Mesothelial cell of epicardium (in vitro differentiated cells): ENCODE measurements around the gene IGFBPL1. TPM values are rescaled to one million over a fixed set of nuclear protein-coding genes. Genes with fewer than 3 reads are reported as not detected.

Experiments used
- DNase-seq, 2 experiments: peaks; one replicate each; pipeline ENCODE4 v3.0.0; 2021; ENCODE audit warnings: low spot score in 2 of 2; ENCODE audit not compliant: unreplicated experiment in 2 of 2
- H3K27ac Mint-ChIP-seq: 2 replicates; pipeline ENCODE4 v1.8.0; 2021; ENCODE audit warnings: mixed read lengths
- H3K27me3 Mint-ChIP-seq: 2 replicates; pipeline ENCODE4 v1.8.0; 2021; ENCODE audit warnings: low read depth, mixed read lengths
- H3K36me3 Mint-ChIP-seq: 2 replicates; pipeline ENCODE4 v1.8.0; 2021; ENCODE audit warnings: mixed read lengths
- H3K4me1 Mint-ChIP-seq: 2 replicates; pipeline ENCODE4 v1.8.0; 2021; ENCODE audit warnings: mixed read lengths
- H3K4me3 Mint-ChIP-seq: 2 replicates; pipeline ENCODE4 v1.8.0; 2021; ENCODE audit warnings: mild to moderate bottlenecking, moderate library complexity, mixed read lengths
- H3K9me3 Mint-ChIP-seq: 2 replicates; pipeline ENCODE4 v1.8.0; 2021; ENCODE audit warnings: mixed read lengths
- CTCF ChIP-seq: fragments of 200-600 bp; sonication (generic); IDR thresholded peaks from one replicate; pipeline ENCODE4 v1.5.0; 2021; ENCODE audit warnings: antibody characterized with exemption; ENCODE audit not compliant: unreplicated experiment
- total RNA-seq: library from RNA; stranded (reverse); gene quantifications from 3 replicates; pipeline ENCODE4 v1.2.1, GENCODE V29; 2021

Gene IGFBPL1
- total RNA-seq, 1 donor from 2014 or later, result 0.34 TPM

- no peak overlapping the region for H3K27ac Mint-ChIP-seq
- H3K36me3 Mint-ChIP-seq, result no peaks in the 10 kb centered on the region
- no peak for DNase-seq
These were observed 61.2 kb downstream of the IGFBPL1 start for GRCh38 chr9:38362852-38363588.

GRCh38 chr9:38361473-38361850 is 62.8 kb downstream of the IGFBPL1 start:
- DNase-seq, result no peak
- no peak for TF ChIP-seq CTCF
- H3K4me1 Mint-ChIP-seq, result peaks cover 19% of the 10 kb centered on the region
- peaks cover 2% of the 10 kb centered on the region for H3K27me3 Mint-ChIP-seq
- no peak overlapping the region for H3K27ac Mint-ChIP-seq
- H3K4me3 Mint-ChIP-seq, result no peak overlapping the region
- no peaks in the 10 kb centered on the region for H3K9me3 Mint-ChIP-seq
- H3K36me3 Mint-ChIP-seq, result no peaks in the 10 kb centered on the region

More at GRCh38 chr9:38362852-38363588, 61.2 kb downstream of the IGFBPL1 start:
- H3K9me3 Mint-ChIP-seq, result no peaks in the 10 kb centered on the region
- H3K4me1 Mint-ChIP-seq, result peaks cover 15% of the 10 kb centered on the region
- peak; percentile 58 for TF ChIP-seq CTCF
- peaks cover 2% of the 10 kb centered on the region for H3K27me3 Mint-ChIP-seq
- H3K4me3 Mint-ChIP-seq, result no peak overlapping the region

- Mint-ChIP-seq H3K9me3 (no peaks in the 10 kb centered on the region), H3K36me3 (no peaks in the 10 kb centered on the region), H3K27ac (no peak overlapping the region), H3K4me3 (no peak overlapping the region), H3K4me1 (peaks cover 19% of the 10 kb centered on the region), H3K27me3 (peaks cover 2% of the 10 kb centered on the region)
- no peak for DNase-seq
- no peak for TF ChIP-seq CTCF
These were observed 63.3 kb downstream of the IGFBPL1 start for GRCh38 chr9:38360839-38361472.

GRCh38 chr9:38359689-38360385 is 64.4 kb downstream of the IGFBPL1 start:
- TF ChIP-seq CTCF, result no peak
- H3K36me3 Mint-ChIP-seq, result no peaks in the 10 kb centered on the region
- H3K4me3 Mint-ChIP-seq, result no peak overlapping the region
- H3K27me3 Mint-ChIP-seq, result no peaks in the 10 kb centered on the region
- H3K27ac Mint-ChIP-seq, result no peak overlapping the region
- DNase-seq, result no peak
- no peaks in the 10 kb centered on the region for H3K9me3 Mint-ChIP-seq
- H3K4me1 Mint-ChIP-seq, result peaks cover 19% of the 10 kb centered on the region

- Mint-ChIP-seq H3K27ac (no peak overlapping the region), H3K36me3 (no peaks in the 10 kb centered on the region), H3K9me3 (no peaks in the 10 kb centered on the region), H3K27me3 (no peaks in the 10 kb centered on the region), H3K4me1 (peaks cover 19% of the 10 kb centered on the region), H3K4me3 (no peak overlapping the region)
- TF ChIP-seq CTCF, result no peak
- no peak for DNase-seq
These were observed 65.0 kb downstream of the IGFBPL1 start for GRCh38 chr9:38359297-38359653.
